Breast epithelium (tissue), 4 donors: ENCODE data around the gene SLC4A3. TPM values are rescaled to one million over a fixed set of nuclear protein-coding genes. Genes with fewer than 3 reads are reported as not detected.

Source experiments
- DNase-seq, 2 donors: peaks; one replicate each; pipeline ENCODE4 v3.0.0-alpha.2; 2019; ENCODE audit warnings: low spot score in 2 of 2
- H3K27ac ChIP-seq, 2 donors: fragments of 200-600 bp; sonication (generic) in 1 of 2; one replicate each; pipeline ENCODE4 v1.5.1; 2016 to 2019; ENCODE audit warnings: mild to moderate bottlenecking in 1 of 2
- H3K27me3 ChIP-seq, 2 donors: fragments of 200-600 bp; sonication (generic) in 1 of 2; one replicate each; pipeline versions ENCODE4 v1.5.1 to v1.6.0; 2017 to 2019; ENCODE audit warnings: control low read depth in 1 of 2, mild to moderate bottlenecking in 1 of 2
- H3K36me3 ChIP-seq: fragments of 200-600 bp; one replicate; pipeline ENCODE4 v1.5.1; 2019
- H3K4me1 ChIP-seq, 2 donors: fragments of 200-600 bp; sonication (generic); one replicate each; pipeline ENCODE4 v1.5.1; 2016 to 2019; ENCODE audit warnings: control low read depth in 1 of 2
- H3K4me3 ChIP-seq, 3 donors: fragments of 200-600 bp; sonication (generic); 1 replicate in 2 of 3; 2 replicates in 1 of 3; pipeline ENCODE4 v1.5.1; 2016 to 2019; ENCODE audit warnings: mild to moderate bottlenecking in 3 of 3, moderate library complexity in 2 of 3
- H3K9me3 ChIP-seq, 2 donors: fragments of 200-600 bp; sonication (generic) in 1 of 2; one replicate each; pipeline ENCODE4 v1.5.1; 2016 to 2019; ENCODE audit warnings: control low read depth in 1 of 2
- POLR2A ChIP-seq: fragments of 450-650 bp; IDR thresholded peaks from one replicate; pipeline ENCODE4 v1.6.1; 2016; ENCODE audit warnings: antibody characterized with exemption, mild to moderate bottlenecking, moderate library complexity
- POLR2AphosphoS5 ChIP-seq, 3 donors: sonication (generic); formaldehyde crosslinking; IDR thresholded peaks; one replicate each; pipeline ENCODE4 v1.6.1; 2017; ENCODE audit warnings: antibody characterized with exemption in 3 of 3
- intact Hi-C: fragments of 100-400 bp; cut with DNase I; formaldehyde crosslinking; loops from one replicate; pipeline ENCODE4 v1.15.1; 2023; ENCODE audit warnings: low total_unique reads
- total RNA-seq, 3 donors: library from RNA; depleted of rRNA; stranded (reverse); fragments of >200 nt; gene quantifications; one replicate each; pipeline ENCODE4 v1.1.0, GENCODE V29; 2016
- TF ChIP-seq, protein P1 (sequence below), 3 donors: fragments of 450-650 bp; IDR thresholded peaks; one replicate each; pipeline ENCODE4 v1.5.1; 2016 to 2017; ENCODE audit warnings: antibody characterized with exemption in 3 of 3, mild to moderate bottlenecking in 3 of 3, moderate library complexity in 3 of 3

SLC4A3 gene, protein sequence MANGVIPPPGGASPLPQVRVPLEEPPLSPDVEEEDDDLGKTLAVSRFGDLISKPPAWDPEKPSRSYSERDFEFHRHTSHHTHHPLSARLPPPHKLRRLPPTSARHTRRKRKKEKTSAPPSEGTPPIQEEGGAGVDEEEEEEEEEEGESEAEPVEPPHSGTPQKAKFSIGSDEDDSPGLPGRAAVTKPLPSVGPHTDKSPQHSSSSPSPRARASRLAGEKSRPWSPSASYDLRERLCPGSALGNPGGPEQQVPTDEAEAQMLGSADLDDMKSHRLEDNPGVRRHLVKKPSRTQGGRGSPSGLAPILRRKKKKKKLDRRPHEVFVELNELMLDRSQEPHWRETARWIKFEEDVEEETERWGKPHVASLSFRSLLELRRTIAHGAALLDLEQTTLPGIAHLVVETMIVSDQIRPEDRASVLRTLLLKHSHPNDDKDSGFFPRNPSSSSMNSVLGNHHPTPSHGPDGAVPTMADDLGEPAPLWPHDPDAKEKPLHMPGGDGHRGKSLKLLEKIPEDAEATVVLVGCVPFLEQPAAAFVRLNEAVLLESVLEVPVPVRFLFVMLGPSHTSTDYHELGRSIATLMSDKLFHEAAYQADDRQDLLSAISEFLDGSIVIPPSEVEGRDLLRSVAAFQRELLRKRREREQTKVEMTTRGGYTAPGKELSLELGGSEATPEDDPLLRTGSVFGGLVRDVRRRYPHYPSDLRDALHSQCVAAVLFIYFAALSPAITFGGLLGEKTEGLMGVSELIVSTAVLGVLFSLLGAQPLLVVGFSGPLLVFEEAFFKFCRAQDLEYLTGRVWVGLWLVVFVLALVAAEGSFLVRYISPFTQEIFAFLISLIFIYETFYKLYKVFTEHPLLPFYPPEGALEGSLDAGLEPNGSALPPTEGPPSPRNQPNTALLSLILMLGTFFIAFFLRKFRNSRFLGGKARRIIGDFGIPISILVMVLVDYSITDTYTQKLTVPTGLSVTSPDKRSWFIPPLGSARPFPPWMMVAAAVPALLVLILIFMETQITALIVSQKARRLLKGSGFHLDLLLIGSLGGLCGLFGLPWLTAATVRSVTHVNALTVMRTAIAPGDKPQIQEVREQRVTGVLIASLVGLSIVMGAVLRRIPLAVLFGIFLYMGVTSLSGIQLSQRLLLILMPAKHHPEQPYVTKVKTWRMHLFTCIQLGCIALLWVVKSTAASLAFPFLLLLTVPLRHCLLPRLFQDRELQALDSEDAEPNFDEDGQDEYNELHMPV
- 1 to 10 TPM; 2.1 to 4.7 (median 4.6) TPM for total RNA-seq

DNA sequence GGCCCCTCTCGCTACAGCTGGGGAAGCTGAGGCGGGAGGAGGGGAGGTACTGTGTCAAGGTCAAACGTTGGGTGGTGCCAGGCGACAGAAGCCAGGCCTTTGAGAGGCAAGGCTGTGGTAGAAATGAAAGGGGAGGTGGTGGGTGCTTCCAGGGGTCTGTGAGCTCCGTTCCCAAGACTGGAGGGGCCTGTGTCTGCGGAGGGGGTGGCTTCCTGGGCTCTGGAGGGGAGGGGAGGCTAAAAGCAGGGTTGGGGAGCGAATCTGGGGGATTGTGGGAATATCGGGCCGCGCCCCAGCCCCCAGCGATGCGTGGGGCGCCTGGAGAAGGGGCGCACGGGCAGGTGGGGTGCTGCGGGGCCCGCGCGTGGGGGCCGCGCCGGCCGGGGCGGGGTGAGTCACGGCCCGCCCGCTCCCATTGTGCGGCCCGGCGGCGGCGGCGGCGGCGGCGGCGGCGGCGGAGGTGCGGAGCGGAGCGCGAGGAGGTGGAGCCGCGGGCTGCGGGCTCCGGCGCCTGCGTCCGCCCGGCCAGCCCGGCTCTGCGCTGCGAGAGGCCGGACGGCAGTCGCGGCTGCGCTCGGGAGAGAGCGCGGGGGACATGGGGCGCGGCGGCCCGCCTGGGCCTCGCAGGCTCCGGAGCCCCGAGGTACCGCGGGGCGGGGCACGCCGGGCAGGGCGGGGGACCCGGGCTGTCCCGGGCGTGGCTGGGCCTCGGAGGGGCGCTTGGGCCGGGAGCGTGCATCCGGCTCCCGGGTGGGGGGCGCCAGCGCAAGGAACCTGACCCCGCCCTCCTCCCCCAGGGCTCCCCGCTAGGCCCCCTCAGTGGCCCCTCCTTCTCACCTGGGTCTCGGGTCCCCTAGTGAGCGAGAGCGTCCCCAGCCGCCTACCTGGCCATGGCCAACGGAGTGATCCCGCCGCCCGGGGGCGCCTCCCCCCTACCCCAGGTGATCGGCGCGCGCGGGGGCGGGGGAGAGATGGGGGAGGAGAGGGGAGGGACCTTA, at the start of gene SLC4A3:
Gene SLC4A3 (plus strand): TSS at position 528 of the 998 bp plus-strand sequence. CDS start 363 bp downstream, at position 891.
- intact Hi-C loops = no loop called here
- Histone ChIP-seq H3K27me3 (no peaks in the 10 kb centered on the region), H3K36me3 (no peaks in the 10 kb centered on the region), H3K27ac (peak within 1 kb of the TSS; percentile 54 to 71), H3K9me3 (no peaks in the 10 kb centered on the region), H3K4me1 (peaks cover 0 to 3% of the 10 kb centered on the region in 2 donors), H3K4me3 (peak within 1 kb of the TSS; percentile 40 to 94 (median 71))
- TF ChIP-seq POLR2A = no peak
- TF ChIP-seq POLR2AphosphoS5 (IDR thresholded peaks at IDR 0.05) = no peak
- TF ChIP-seq, protein P1, sequence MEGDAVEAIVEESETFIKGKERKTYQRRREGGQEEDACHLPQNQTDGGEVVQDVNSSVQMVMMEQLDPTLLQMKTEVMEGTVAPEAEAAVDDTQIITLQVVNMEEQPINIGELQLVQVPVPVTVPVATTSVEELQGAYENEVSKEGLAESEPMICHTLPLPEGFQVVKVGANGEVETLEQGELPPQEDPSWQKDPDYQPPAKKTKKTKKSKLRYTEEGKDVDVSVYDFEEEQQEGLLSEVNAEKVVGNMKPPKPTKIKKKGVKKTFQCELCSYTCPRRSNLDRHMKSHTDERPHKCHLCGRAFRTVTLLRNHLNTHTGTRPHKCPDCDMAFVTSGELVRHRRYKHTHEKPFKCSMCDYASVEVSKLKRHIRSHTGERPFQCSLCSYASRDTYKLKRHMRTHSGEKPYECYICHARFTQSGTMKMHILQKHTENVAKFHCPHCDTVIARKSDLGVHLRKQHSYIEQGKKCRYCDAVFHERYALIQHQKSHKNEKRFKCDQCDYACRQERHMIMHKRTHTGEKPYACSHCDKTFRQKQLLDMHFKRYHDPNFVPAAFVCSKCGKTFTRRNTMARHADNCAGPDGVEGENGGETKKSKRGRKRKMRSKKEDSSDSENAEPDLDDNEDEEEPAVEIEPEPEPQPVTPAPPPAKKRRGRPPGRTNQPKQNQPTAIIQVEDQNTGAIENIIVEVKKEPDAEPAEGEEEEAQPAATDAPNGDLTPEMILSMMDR (IDR thresholded peaks at IDR 0.05) = no peak
- no peak for DNase-seq

DNA sequence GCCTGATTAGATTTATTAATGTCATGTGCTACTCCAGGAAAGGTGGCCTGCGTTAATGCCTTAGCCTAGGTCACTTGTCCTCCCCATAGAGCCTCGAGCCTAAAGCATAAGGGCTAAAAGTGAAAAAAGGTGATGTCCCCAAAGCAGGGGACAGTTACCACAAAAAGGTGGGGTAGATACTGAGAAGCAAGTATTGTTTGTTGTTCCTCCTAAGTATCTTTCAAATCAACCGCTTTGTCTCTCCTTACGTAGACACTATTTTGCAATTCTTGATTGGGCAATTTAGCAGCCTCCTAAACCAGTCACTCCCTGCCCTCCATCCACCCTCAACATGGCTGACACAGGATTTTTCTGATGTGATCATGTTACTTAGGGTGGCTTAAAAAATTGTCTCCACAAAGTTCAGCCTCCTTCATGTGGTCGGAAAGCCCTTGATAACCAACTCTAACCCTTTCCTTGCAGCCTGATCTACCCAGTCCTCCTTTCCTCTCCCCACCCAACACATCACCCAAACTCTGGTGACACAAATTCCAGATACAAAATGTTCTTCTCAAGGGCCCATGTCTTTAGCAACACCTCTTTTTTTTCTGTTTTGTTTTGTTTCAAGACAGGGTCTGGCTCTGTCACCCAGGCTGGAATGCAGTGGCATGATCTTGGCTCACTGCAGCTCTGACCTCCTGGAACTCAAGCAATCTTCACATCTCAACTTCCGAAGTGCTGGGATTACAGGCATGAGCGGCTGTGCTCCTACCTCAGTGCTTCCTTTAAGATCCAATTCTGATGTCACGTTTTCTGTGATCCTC, 48.4 kb upstream of the SLC4A3 start:
- Histone ChIP-seq H3K4me1 (no peaks in the 10 kb centered on the region), H3K36me3 (no peaks in the 10 kb centered on the region), H3K9me3 (no peaks in the 10 kb centered on the region), H3K27me3 (no peaks in the 10 kb centered on the region), H3K27ac (no peak overlapping the region), H3K4me3 (no peak overlapping the region)
- no peak for DNase-seq
- TF ChIP-seq POLR2AphosphoS5 (IDR thresholded peaks at IDR 0.05) (no peak), POLR2A (no peak)
- TF ChIP-seq, protein P1 (IDR thresholded peaks at IDR 0.05) = no peak
- intact Hi-C loops = no loop called here

DNA sequence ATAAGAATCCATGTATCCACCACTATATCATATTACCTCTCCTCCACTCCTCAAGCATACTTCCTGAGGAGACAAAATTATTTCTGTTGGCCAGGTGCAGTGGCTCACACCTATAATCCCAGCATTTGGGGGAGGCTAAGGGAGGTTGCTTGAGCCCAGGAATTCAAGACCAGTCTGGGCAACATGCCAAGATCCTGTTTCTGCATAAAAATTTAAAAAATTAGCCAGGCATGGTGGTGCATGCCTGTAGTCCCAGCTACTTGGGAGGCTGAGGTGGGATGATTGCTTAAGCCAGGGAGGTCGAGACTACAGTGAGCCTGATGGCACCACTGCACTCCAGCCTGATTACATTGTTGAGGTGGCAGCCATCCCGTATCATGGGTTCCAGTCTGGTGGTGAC, 46.1 kb upstream of the SLC4A3 start:
- TF ChIP-seq, protein P1 (IDR thresholded peaks at IDR 0.05) = no peak
- Histone ChIP-seq H3K36me3 (no peaks in the 10 kb centered on the region), H3K27me3 (no peaks in the 10 kb centered on the region), H3K4me1 (no peaks in the 10 kb centered on the region), H3K9me3 (no peaks in the 10 kb centered on the region), H3K4me3 (no peak overlapping the region), H3K27ac (no peak overlapping the region)
- no peak for DNase-seq
- intact Hi-C loops = no loop called here

DNA sequence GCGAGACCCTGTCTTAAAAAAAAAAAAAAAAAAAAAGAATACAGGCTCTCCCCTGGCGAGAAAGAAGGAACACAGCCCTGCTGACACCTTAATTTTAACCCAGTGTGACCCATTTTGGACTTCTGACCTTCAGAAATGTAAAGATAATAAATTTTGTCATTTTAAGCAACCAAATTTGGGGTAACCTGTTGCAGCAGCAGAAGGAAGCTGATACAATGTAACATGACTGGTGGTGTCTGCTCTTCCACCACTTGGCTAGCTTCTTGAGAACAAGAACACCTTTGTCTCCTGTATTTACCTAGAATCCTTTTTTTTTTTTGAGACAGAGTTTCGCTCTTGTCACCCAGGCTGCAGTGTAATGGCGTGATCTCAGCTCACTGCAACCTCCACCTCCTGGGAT, 36.3 kb upstream of the SLC4A3 start:
- Histone ChIP-seq H3K4me3 (no peak overlapping the region), H3K27me3 (no peaks in the 10 kb centered on the region), H3K27ac (no peak overlapping the region), H3K36me3 (no peaks in the 10 kb centered on the region), H3K9me3 (no peaks in the 10 kb centered on the region), H3K4me1 (no peaks in the 10 kb centered on the region)
- intact Hi-C loops = no loop called here
- no peak for DNase-seq
- no peak for TF ChIP-seq POLR2A
- TF ChIP-seq, protein P1 (IDR thresholded peaks at IDR 0.05) = no peak
- TF ChIP-seq POLR2AphosphoS5 (IDR thresholded peaks at IDR 0.05) = no peak
